Measurements from ENCODE around the gene VTI1B.

The VTI1B gene

DNA sequence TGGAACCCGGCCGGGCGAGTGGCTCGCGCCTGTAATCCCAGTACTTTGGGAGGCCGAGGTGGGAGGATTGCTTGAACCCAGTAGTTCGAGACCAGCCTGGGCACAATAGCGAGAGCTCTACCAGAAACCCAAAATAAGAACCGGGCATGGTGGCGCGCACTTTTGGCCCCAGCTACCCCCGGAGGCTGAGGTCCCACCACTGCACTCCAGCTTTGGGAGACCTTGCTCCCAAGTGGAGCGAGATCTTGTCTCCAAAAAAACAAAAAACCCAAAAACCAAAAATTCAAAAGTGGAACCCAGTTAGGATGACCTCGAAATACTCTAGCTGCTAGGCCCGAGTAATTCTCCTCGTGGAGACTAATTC is 769 bp upstream of the VTI1B start:
- no peak for DNase-seq (ENCODE audit: low read depth)

DNA sequence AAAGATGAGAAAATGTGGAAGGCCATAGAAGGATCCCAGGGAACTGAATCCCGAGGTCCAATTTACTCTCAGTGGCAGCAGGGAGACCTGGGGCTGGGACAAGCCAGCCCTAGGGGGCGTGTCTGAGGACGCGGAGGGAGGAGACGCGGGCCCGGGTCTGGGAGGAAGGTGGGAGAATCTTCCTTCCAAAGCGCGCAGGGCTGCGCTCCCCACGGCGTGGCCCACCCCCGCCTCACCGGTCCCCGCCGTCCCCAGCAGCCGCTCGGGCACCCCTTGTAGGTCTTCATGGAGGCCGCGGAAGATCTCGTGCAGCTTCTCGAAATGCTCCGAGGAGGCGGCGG is 323 bp downstream of the VTI1B start:
- peak; percentile 54 for DNase-seq (ENCODE audit: low read depth)

DNA sequence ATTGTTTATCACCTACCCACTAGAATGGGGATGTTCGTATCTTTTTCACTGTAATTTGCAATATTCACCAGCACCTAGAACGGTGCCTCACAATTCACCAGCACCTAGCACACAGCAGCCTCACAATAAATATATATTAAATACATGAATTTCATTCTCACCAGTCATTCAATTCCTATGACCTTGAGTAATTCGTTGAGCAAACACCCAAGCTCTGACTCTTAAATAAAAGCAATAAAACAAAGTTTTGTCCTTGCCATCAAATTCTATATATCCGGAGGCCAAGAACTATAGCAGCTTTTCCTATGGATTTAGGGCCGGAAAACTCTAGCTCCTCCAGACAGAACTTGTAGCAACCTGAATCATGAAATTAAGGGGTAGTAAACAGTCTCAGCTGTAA is 981 bp downstream of the VTI1B start:
- DNase-seq (ENCODE audit: low read depth), result peak; percentile 62

DNA sequence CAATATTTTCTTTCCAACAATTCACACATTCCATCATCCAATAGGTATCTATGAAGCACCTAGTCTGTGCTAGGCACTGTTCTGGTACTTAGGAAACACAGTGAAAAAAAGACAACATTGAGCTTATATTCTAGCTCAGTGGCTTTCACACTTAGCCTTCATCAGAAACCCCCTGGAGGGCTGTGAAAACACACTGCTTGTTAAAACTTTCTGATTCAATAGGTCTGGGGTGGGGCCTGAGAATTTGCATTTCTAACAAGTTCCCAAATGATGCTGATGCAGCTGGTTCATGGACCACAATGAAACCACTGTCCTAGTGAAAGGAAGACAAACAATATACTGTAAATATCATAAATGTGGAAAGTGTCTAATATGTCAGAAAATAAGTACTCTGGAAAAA is 5.9 kb downstream of the VTI1B start:
- no peak for DNase-seq (ENCODE audit: low read depth)

DNA sequence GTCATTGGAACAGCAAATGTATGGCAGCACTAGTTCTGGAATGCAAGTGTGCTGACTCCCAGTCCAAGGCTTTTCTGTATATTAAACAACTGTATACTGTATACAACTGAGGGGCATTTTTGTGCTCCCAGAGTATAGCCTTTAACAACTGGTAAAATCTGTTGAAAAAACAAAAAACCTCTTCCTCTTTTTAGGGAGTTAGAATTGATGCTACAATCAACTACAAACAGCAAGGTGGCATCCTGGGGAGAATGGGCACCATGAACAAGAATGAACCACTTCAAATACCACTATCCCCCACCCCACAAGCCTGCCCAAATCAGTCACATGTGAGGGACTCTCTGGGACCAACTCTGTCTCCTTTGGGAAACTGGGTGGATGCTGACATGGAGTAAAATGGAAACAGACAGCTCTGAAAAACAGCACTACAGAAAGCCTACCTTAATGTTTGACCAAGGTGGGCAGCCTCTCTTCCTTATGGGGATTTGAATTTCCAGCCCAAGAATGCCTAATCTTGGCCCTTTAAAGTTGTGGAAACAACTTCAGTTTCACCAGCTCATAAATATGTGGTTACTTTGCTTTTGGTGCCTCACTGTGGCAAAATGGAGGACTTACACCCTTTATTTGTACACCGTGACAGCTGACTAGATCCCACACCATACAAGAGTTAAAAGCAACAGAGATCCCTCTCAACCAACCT is 7.5 kb downstream of the VTI1B start:
- peak; percentile 72 for DNase-seq (ENCODE audit: low read depth)

DNA sequence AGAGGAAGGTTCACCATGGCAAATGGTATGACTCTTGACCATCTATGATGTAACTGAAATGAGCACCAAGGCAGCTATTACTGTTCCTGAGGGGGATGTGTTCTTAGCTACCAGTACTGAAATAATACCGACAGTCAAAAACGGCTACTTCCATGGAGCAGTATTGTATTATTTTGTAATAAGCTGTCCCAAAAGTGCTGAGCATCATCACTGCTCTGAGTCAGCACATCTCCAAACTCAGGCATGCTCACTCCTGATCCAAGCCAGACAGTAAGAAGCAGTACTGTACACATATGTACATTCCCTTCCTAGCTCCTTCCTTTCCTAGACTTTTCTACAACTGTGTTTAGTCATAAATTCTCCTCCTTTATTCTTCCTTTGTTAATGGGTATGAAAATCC is 8.6 kb downstream of the VTI1B start:
- peak; percentile 73 for DNase-seq (ENCODE audit: low read depth)

DNA sequence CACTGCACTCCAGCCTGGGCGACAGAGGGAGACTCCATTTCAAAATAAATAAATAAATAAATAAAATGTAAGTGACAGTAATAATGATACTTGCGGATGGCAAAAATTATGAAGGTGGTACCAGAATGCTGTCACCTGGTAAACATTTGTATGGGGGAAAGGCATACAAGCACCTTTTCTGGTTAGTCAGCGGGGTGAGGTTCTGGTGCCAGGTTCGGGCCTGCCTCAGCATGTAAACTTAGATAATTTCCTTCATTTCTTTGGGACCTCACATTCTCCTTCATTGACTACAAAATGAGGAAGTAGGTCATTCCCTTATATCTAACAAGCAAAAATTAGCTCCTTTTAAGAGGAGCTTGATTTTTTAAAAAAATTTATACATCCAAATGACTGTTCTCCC is 10.8 kb downstream of the VTI1B start:
- DNase-seq (ENCODE audit: low read depth), result no peak

DNA sequence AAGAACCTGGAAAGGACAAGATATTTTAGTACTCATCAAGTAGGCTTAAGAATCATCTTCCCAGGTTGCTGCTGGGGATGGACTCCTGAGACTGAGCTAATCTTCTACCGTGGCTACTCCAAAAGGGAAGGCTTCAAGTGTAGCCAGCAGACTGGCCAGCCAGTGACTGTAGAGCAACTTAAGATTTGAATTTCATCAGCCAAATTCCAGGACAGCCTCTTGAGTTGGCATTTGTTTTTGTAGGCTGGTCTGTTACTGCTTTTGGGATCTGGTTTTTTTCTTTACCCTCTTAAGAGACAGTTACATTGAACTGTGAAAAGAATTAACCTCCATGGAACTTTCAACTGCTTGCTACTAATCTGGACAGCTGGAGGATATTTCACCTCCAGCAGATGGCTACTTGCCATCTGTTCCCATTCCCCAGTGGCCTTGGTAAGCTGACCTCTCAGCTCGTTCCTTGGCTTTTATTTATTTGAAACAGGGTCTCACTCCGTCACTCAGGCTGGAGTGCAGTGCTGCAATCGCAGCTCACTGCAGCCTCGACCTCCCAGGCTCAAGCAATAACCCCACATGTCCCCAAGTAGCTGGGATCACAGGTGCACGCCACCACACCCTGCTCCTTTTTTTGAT is 20.7 kb downstream of the VTI1B start:
- DNase-seq (ENCODE audit: low read depth), result no peak

DNA sequence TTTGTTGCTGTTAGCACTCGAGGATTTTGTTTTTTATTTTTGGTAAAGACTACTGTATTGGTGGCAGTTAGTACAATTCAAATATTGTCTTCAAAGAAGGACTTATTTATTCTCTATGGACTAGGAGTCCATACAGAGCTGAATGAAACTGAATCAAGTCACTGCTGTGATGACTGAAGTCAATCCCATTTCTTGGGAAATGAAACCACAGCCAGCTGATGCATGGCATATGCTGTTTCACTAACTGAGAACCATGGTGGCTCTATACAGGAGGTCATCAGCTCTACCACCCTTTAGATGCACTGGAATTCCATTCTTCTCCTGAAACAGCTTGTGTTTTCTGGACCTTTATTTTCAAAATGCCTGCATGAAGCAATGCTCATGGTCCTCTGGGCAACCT is 22.2 kb downstream of the VTI1B start:
- no peak for DNase-seq (ENCODE audit: low read depth)

DNA sequence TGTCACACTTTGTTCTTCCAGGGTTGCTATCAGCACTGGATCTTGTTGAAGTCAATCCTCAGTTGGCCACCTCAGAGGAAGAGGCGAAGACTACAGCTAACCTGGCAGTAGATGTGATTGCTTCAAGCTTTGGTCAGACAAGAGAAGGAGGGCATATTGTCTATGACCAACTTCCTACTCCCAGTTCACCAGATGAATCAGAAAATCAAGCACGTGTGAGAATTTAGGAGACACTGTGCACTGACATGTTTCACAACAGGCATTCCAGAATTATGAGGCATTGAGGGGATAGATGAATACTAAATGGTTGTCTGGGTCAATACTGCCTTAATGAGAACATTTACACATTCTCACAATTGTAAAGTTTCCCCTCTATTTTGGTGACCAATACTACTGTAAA is 23.7 kb downstream of the VTI1B start:
- peak; percentile 88 for DNase-seq (ENCODE audit: low read depth)

DNA sequence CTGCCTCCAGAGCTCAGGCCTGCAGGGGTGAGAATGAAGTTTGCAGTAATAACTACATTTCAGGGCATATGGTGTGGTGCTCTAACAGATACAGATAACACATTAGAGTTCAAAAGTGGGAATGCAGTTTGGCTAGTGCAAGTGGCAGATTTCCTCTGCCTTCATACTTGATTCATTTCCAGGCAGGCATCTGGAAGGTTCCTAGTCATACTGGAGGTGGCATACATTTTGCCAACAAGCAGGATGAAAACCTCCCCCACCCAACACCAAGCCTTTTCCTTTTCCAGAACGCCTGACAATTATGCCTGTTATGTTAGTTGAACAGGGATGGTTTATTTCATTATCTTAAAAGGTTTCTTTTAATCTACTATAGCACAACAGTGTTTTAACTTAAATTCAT is 24.3 kb downstream of the VTI1B start:
- DNase-seq (ENCODE audit: low read depth), result no peak

DNA sequence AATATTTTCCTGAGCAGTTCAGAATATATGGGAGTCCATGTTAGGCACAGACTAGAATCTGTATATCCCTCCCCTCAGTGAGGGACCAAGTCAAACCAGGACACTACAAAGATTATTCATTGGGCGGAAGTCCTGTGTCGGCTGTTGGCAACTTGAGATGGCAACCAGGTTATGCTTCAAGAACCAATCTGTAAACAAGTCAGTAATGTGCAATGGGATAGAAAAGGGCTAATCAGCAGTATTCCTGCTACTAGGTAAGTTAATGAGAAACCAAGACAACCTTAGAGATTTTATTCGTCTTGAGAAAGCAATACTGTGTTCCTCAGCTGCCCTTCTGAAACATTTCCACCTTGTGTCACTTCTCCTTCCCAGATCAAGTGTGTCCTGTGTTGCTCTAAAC is 28.3 kb downstream of the VTI1B start:
- no peak for DNase-seq (ENCODE audit: low read depth)

DNA sequence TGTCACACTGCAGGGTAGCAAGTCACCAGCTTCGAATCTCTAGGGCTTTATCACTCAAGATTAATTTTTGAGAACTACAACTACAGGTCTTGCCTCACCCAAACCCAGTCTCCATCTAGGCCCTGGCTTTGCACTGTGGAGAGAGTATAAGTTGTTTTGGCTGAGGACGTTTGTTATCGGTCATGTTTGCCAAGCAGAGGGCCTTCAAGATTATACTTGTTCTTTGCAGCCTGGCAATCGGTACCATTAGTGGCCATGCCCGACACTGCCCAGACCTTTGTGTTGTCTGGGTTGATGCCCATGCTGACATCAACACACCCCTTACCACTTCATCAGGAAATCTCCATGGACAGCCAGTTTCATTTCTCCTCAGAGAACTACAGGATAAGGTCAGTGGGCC is 29.0 kb downstream of the VTI1B start:
- DNase-seq (ENCODE audit: low read depth), result no peak

DNA sequence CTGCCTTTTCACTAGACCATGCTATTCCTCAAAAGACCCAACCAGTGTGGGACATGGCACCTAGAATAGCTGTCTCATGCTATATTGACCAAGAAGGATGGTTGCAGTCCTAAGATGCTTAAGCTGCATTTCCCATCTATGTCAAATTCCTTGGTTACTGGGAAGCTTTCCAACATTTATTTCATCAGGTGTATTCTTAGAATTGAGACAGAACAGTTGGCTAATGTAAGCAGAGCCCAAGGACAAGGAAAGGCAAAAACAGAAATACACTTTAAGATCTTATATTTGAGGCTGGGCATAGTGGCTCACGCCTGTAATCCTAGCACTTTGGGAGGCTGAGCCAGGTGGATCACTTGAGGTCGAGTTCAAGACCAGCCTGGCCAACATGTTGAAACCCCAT is 30.0 kb downstream of the VTI1B start:
- peak; percentile 62 for DNase-seq (ENCODE audit: low read depth)

DNA sequence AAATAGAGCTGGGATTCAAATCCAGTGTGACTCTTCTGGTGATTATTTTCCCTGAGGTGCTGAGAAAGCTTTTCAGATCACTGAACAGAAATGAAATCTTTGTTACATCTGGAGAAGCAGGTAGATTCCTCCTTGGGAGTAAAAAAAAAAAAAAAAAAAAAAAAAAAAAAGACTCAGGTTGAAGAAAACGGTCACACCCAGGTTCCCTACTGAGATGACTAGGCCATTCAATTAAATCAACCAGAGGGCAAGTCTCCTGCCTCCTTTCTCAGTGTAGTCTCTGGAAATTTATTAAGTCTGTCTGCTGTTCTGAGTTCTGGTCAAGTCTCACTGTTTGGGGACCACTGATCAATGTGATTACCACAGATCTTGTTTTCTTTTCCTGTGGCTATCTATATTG is 30.7 kb downstream of the VTI1B start:
- no peak for DNase-seq (ENCODE audit: low read depth)

DNA sequence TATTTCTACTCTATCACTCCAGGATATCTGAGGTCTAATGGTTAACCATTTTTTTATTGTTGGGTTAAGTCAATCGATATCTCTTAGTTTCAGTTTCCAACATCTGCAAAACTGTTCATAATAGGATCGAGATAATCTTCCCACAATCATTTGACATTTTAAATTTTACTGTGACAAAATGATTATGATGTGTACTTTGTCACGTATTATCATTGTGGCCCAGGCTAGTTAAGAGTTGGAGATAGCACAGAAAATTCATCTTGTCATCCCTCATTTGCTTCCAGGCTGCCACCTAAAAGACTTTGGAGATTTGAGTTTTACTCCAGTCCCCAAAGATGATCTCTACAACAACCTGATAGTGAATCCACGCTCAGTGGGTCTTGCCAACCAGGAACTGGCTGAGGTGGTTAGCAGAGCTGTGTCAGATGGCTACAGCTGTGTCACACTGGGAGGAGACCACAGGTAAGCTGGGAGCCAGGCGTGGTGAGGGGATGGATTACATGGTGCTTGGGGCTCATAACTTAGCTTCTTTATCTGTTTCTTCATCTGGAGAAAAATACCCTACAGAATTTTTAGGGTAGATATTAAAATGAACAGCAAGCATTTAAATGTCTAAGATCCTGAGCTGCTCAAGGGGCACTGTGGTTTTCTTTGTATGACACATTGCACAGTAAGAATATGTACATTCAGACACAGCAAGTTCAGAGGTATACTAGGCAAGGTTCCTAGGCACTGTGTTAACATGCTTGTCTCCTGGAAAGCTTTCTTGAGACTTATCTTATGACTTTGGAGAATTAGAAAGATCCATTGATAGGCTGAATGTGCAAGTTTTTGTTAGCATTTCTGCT is 32.3 kb downstream of the VTI1B start:
- DNase-seq (ENCODE audit: low read depth), result no peak

DNA sequence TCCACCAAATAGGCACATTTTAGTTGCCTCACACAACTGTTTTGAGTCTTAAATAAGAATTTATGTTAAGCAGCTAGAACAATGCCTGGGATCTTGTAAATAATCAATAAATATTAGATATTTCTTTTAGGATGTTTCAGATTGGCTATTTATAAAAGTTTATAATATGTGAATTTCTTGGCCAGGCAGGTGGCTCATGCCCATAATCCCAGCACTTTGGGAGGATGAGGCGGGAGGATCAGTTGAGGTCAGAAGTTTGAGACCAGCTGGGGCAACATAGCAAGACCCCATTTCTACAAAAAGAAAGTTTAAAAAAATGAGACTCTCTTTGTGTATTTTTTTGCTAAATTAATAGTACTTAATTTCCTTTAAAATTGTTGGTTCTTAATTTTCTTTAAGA is 33.0 kb downstream of the VTI1B start:
- no peak for DNase-seq (ENCODE audit: low read depth)

DNA sequence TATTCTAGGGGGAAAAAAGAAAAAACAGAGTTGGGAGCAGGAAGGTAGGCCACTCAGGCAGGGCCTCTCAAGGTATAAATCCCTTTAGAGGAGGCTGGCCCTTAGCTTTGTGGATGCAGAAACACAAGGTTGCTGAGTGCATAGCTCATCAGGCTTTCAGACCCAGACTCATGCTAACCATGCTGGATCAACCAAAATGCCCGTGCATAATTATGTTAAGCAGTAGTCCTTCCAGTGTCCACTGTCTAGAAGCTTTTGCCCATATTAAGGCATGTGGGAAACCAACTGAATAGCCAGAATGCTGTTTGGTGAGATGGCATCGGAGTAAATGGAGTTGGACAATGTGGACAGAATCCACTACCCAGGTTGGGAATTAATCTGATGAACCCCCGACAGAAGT is 35.8 kb downstream of the VTI1B start:
- DNase-seq (ENCODE audit: low read depth), result no peak

DNA sequence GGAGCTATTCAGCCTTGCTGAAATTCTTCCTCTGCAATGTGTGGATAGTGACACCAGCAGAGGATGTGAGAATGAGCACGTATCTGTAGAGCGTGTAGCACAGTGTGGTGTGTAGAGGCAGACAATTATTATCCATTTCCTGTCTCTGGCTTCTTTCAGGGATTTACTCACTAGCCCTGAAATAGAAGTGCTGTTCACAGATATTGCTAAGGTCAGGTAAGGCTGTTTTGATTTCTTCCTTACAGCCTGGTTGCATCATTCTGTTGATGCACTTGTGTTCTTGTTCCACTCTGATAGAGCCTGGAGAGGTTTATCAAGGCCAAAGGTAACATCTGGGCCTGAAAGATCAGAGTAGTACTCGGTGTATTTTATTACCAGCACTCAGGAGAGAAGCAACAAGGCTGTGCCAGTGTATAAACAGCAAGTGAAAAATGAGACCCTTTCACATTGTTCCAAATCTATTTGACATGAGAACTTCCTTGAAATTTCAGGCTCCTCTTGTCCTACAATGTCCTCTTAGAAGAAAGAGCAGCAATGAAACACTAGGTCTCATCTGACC is 38.0 kb downstream of the VTI1B start:
- peak; percentile 9 for DNase-seq (ENCODE audit: low read depth)

DNA sequence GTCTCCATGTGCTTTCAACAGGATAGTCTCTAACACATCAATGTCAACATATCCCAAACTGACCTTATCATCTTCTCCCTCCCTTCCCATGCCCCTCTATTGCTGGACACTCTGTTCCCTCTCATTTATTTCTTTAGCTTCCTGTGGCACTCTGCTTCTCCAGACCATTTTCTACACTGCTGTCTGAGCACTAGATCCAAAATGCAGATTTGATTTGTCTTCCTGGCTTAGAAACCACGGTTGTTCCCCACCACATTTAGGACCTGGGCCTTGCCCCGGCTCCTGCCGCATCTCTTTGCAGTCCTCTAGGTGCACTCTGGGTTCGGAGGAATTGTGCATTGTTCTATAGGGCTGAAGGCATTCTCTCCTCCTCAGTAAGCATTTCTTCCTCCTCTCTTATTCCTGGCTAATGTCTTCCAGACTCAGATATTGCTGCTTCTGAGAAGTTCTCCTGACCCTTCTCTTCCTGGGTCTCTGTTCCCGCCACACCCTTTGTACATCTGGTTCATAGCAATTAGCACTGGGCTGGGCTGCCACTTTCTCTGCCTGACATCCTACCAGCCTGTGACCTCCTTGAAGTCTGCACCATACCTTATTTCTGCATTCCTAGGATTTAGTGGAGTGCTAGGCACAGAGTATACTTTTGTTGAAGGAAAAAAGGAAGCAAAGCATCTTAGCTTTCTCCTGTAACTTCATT is 40.8 kb downstream of the VTI1B start:
- DNase-seq (ENCODE audit: low read depth), result no peak

DNA sequence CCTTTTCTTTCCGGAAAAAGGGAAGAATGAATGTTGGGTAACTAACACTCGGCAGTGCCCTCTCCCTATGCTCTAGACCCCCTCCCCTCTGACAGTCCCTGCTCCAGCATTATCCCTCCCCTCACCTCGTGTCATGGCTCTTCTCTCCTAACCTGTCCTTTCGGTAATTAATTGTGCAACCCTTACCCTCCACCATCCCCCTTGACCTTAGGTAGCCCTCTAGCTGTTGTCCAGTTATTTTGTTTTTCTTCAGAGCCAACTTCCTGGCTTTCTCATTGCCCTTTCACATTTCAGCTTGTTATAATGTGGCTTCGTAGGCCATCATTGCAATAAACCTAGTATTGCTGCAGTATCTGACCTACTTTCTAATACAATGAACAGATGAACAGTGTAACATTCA is 43.5 kb downstream of the VTI1B start:
- no peak for DNase-seq (ENCODE audit: low read depth)

DNA sequence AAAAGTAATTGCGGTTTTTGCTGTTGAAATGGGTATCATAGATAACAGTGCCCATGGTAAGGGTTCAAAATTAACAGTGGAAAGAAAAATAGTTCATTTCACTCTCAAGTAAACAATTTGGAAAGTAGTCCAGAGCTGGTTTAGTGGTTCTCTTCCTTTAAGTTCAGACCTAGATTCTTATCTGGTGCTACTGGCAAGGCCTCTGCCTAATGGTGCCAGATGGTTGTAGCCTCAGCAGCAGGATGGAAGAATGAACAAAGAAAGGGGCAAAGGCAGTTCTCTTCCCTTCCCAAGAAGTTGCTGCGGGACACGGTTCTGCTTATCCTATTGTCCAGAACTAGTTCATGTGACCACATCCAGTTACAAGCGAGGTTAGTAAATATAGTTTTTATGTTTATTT is 44.2 kb downstream of the VTI1B start:
- DNase-seq (ENCODE audit: low read depth), result no peak

DNA sequence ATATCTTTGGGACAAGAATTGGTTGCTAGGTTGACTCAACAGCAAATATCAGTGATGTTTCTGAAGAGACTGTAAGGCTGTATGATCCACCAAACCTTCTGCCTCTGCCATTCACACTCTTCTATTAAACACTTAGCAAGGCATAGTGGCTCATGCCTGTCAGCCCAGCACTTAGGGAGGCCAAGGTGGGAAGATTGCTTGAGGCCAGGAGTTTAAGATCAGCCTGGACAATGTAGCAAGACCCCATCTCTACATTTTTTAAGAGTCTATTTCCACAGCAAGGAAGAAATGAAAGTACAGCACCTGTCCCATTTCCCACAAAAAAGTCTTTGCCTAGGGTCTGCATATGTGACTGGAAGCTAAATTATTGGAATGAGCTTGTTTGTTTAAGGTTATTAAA is 46.9 kb downstream of the VTI1B start:
- DNase-seq (ENCODE audit: low read depth), result no peak
